Esophagus muscularis mucosa (tissue), 4 donors: ENCODE results near the gene SCO2. TPM values are rescaled to one million over a fixed set of nuclear protein-coding genes. Genes with fewer than 3 reads are reported as not detected.

Source experiments
- DNase-seq: peaks from one replicate; pipeline ENCODE4 v3.0.0-alpha.2; 2017; ENCODE audit errors: extremely low spot score
- H3K27ac ChIP-seq, 4 donors: fragments of 200-600 bp; sonication (generic); replicated peaks in 1 of 4; 1 replicate in 3 of 4; 2 replicates in 1 of 4; pipeline ENCODE4 v1.5.1; 2016 to 2019; ENCODE audit warnings: mild to moderate bottlenecking in 1 of 4
- H3K27me3 ChIP-seq, 4 donors: fragments of 200-600 bp; sonication (generic); one replicate each; pipeline versions ENCODE4 v1.5.1 to v1.6.0; 2016 to 2019
- H3K36me3 ChIP-seq, 4 donors: fragments of 200-600 bp; sonication (generic); one replicate each; pipeline ENCODE4 v1.5.1; 2016 to 2019
- H3K4me1 ChIP-seq, 4 donors: fragments of 200-600 bp; sonication (generic); one replicate each; pipeline ENCODE4 v1.5.1; 2016 to 2019
- H3K4me3 ChIP-seq, 4 donors: fragments of 200-600 bp; sonication (generic); 1 replicate in 2 of 4; 2 replicates in 2 of 4; pipeline ENCODE4 v1.5.1; 2016 to 2019; ENCODE audit warnings: mild to moderate bottlenecking in 4 of 4, moderate library complexity in 1 of 4
- H3K9me3 ChIP-seq, 4 donors: fragments of 200-600 bp; sonication (generic); 1 replicate in 3 of 4; 2 replicates in 1 of 4; pipeline ENCODE4 v1.5.1; 2016 to 2019
- CTCF ChIP-seq, 3 experiments: fragments of 200-600 bp in 2 of 3; fragments of 450-650 bp in 1 of 3; sonication (generic) in 2 of 3; IDR thresholded peaks; one replicate each; pipeline ENCODE4 v1.5.1; 2017 to 2019; ENCODE audit warnings: antibody characterized with exemption in 3 of 3, mild to moderate bottlenecking in 2 of 3, moderate library complexity in 1 of 3
- EP300 ChIP-seq: sonication (generic); formaldehyde crosslinking; IDR thresholded peaks from one replicate; pipeline ENCODE4 v1.6.1; 2017; ENCODE audit warnings: antibody characterized with exemption
- POLR2A ChIP-seq: fragments of 450-650 bp; IDR thresholded peaks from one replicate; pipeline ENCODE4 v1.6.1; 2017; ENCODE audit warnings: antibody characterized with exemption, moderate library complexity, mild to moderate bottlenecking, low read depth
- POLR2AphosphoS5 ChIP-seq, 2 donors: sonication (generic); formaldehyde crosslinking; IDR thresholded peaks; one replicate each; pipeline ENCODE4 v1.6.1; 2017; ENCODE audit warnings: antibody characterized with exemption in 2 of 2
- WGBS: methylation state at CpG from one replicate; pipeline ENCODE4 v1.1.5; 2018; 5-methylcytosine and 5-hydroxymethylcytosine counted together
- intact Hi-C: fragments of 100-400 bp; cut with DNase I; formaldehyde crosslinking; loops from one replicate; pipeline ENCODE4 v1.15.1; 2023
- total RNA-seq, 4 donors: library from RNA; depleted of rRNA; stranded (reverse); fragments of >200 nt; gene quantifications; one replicate each; pipeline versions ENCODE4 v1.1.0 to v1.2.1, GENCODE V29; 2016

The SCO2 gene
- total RNA-seq, 4 donors from 2014 or later: 3.1 to 5.1 TPM; not detected in 2

- Histone ChIP-seq H3K36me3 (peaks cover 14 to 30% (median 29%) of the 10 kb centered on the region in 4 donors), H3K4me1 (peaks cover 32 to 69% (median 61%) of the 10 kb centered on the region in 4 donors), H3K4me3 (peak overlapping the region; percentile 64 to 75 (median 68)), H3K27me3 (peaks cover 6 to 23% (median 10%) of the 10 kb centered on the region in 4 donors), H3K9me3 (no peaks in the 10 kb centered on the region), H3K27ac (peak overlapping the region; percentile 88 to 93 (median 90))
- intact Hi-C loops: loop anchor here (5.0 kb wide), 1 partner anchor 56 kb away; the partner anchor contains the start of gene CHKB
- WGBS: 3% methylated on average over 17 of the region's 77 CpGs
- DNase-seq: no peak
- TF ChIP-seq EP300 (no peak), CTCF (IDR thresholded peaks at IDR 0.05) (peak; percentile 59 to 71 (median 66)), POLR2A (no peak)
Observed at GRCh38 chr22:50526108-50526833, 873 bp upstream of the SCO2 start.

GRCh38 chr22:50525858-50526107 is 385 bp upstream of the SCO2 start:
- DNase-seq: no peak
- H3K27me3 ChIP-seq: peaks cover 2 to 18% (median 7%) of the 10 kb centered on the region in 4 donors
- WGBS: no CpG with 5 or more reads among the region's 33 CpGs
- peaks cover 27 to 64% (median 56%) of the 10 kb centered on the region in 4 donors for H3K4me1 ChIP-seq
- peak overlapping the region; percentile 88 to 93 (median 90) for H3K27ac ChIP-seq
- no peaks in the 10 kb centered on the region for H3K9me3 ChIP-seq
- intact Hi-C loops: loop anchor here (2.0 to 5.0 kb wide), 2 partner anchors 17 to 57 kb away; partner anchors contain the start of genes CHKB and NCAPH2
- TF ChIP-seq POLR2A (no peak), POLR2AphosphoS5 (IDR thresholded peaks at IDR 0.05) (no peak), EP300 (no peak)
- peaks cover 19 to 34% (median 34%) of the 10 kb centered on the region in 4 donors for H3K36me3 ChIP-seq
- peak overlapping the region; percentile 64 to 75 (median 68) for H3K4me3 ChIP-seq

- TF ChIP-seq CTCF (IDR thresholded peaks at IDR 0.05): no peak
- H3K27ac ChIP-seq: peak overlapping the region; percentile 88 to 93 (median 90)
- peaks cover 21 to 45% (median 44%) of the 10 kb centered on the region in 4 donors for H3K36me3 ChIP-seq
- peaks cover 0 to 7% (median 0%) of the 10 kb centered on the region in 4 donors for H3K27me3 ChIP-seq
- H3K4me1 ChIP-seq: peaks cover 21 to 54% (median 45%) of the 10 kb centered on the region in 4 donors
- H3K9me3 ChIP-seq: no peaks in the 10 kb centered on the region
- intact Hi-C loops: loop anchor here (2.0 to 5.0 kb wide), 2 partner anchors 16 to 58 kb away; partner anchors contain the start of genes CHKB and NCAPH2
- 4% methylated on average over 16 of the region's 19 CpGs for WGBS
- DNase-seq: no peak
- peak overlapping the region; percentile 64 to 75 (median 68) for H3K4me3 ChIP-seq
Observed at GRCh38 chr22:50524676-50525103, 708 bp downstream of the SCO2 start.

- H3K36me3 ChIP-seq: peaks cover 25 to 52% (median 50%) of the 10 kb centered on the region in 4 donors
- no peak for DNase-seq
- H3K4me1 ChIP-seq: peaks cover 21 to 47% (median 38%) of the 10 kb centered on the region in 4 donors
- no peak overlapping the region for H3K27ac ChIP-seq
- TF ChIP-seq POLR2A: no peak
- no peak for TF ChIP-seq POLR2AphosphoS5 (IDR thresholded peaks at IDR 0.05)
- no peak for TF ChIP-seq CTCF (IDR thresholded peaks at IDR 0.05)
- TF ChIP-seq EP300: no peak
- 80% methylated on average over 18 of the region's 25 CpGs for WGBS
- intact Hi-C loops: loop anchor here (2.0 kb wide), 1 partner anchor 15 kb away; the partner anchor contains the start of gene NCAPH2
- H3K4me3 ChIP-seq: peak overlapping the region; percentile 64 to 75 (median 68)
- H3K9me3 ChIP-seq: no peaks in the 10 kb centered on the region
- peaks cover 0 to under 1% (median 0%) of the 10 kb centered on the region in 4 donors for H3K27me3 ChIP-seq
Observed at GRCh38 chr22:50523806-50524675, 1.4 kb downstream of the SCO2 start.

- no peak for DNase-seq
- H3K36me3 ChIP-seq: peaks cover 30 to 58% (median 56%) of the 10 kb centered on the region in 4 donors
- TF ChIP-seq POLR2AphosphoS5 (IDR thresholded peaks at IDR 0.05) (no peak), POLR2A (no peak), CTCF (IDR thresholded peaks at IDR 0.05) (no peak), EP300 (no peak)
- 93% methylated on average over 14 of the region's 16 CpGs for WGBS
- no peaks in the 10 kb centered on the region for H3K27me3 ChIP-seq
- no peak overlapping the region for H3K27ac ChIP-seq
- no peak overlapping the region for H3K4me3 ChIP-seq
- intact Hi-C loops: no loop called here
- H3K9me3 ChIP-seq: no peaks in the 10 kb centered on the region
- peaks cover 21 to 44% (median 32%) of the 10 kb centered on the region in 4 donors for H3K4me1 ChIP-seq
Observed at GRCh38 chr22:50523458-50523805, 2.0 kb downstream of the SCO2 start.
